HG02763 (cell line): ENCODE data around the gene CTU1.

Source experiments
- ATAC-seq: cut with Tn5 transposase; IDR thresholded peaks from one replicate; pipeline ENCODE4 v1.9.1; 2021; ENCODE audit warnings: mild to moderate bottlenecking, moderate library complexity; ENCODE audit not compliant: unreplicated experiment

The CTU1 gene

DNA sequence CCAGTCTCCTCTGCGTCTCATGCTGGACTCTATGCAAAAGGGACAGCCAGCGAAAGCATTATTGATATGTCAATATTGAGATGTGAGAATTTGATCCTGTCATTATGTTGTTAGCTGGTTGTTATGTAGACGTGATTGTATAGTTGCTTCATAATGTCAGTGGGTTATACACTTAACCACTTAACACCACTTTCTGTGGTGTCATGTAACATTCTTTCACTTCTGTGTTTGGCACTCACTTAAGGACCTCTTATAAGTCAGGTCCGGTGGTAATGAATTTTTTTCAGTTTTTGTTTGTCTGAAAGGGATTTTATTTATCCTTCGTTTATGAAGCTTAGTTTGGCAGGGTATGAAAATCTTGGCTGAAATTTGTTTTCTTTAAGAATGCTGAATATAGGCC is 26.8 kb upstream of the CTU1 start:
- ATAC-seq, result no peak

DNA sequence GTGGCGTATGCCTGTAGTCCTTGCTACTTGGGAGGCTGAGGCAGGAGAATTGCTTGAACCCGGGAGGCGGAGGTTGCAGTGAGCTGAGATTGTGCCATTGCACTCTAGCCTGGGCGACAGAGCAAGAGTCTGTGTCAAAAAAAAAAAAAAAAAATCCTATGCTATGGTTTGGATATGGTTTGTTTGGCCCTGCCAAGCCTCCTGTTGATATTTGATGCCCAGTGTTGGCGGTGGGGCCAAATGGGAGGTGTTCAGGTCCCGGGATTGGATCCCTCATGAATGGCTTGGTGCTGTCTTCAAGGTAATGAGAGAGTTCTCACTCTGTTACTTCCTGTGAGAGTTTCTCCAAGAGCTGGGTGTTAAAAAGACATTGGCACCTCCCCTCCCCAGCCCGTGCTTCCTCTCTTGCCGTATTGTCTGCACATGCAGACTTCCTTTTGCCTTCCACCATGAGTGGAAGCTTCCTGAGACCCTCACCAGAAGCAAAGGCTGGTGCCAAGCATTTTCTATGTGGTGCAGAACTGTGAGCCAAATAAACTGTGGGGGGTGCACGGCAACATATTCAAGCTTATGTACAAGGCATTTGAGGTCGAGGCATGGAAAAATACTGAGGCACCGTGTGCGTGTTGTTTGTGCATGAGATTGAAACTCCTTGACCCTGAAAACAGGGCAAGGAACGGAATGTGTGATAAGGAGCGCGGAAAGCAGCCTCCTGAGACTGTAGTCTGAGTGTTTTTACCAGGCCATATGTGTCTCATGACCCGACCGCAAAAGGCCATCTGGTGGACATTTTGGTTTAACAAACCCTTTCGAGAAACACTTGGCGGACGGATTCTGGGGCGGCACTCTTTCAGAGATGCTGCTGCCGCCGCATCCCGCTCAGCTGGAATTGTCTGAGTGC is 23.8 kb upstream of the CTU1 start:
- no peak for ATAC-seq

- ATAC-seq, result no peak
Observed at GRCh38 chr19:51129716-51130115, 21.5 kb upstream of the CTU1 start.

- ATAC-seq, result no peak
Observed at GRCh38 chr19:51128227-51128626, 20.0 kb upstream of the CTU1 start.

GRCh38 chr19:51127755-51128154 is 19.5 kb upstream of the CTU1 start:
- no peak for ATAC-seq

DNA sequence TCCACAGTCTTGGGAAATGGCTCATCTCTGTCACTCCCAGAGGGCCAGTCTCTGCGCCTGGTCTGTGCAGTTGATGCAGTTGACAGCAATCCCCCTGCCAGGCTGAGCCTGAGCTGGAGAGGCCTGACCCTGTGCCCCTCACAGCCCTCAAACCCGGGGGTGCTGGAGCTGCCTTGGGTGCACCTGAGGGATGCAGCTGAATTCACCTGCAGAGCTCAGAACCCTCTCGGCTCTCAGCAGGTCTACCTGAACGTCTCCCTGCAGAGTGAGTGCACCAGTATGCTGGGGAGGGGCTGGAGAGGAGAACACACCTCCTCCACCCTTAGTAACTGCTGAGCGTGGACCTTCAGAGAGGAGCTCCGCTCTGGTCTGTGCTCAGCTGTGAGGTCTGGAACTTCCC is 18.8 kb upstream of the CTU1 start:
- ATAC-seq, result no peak

DNA sequence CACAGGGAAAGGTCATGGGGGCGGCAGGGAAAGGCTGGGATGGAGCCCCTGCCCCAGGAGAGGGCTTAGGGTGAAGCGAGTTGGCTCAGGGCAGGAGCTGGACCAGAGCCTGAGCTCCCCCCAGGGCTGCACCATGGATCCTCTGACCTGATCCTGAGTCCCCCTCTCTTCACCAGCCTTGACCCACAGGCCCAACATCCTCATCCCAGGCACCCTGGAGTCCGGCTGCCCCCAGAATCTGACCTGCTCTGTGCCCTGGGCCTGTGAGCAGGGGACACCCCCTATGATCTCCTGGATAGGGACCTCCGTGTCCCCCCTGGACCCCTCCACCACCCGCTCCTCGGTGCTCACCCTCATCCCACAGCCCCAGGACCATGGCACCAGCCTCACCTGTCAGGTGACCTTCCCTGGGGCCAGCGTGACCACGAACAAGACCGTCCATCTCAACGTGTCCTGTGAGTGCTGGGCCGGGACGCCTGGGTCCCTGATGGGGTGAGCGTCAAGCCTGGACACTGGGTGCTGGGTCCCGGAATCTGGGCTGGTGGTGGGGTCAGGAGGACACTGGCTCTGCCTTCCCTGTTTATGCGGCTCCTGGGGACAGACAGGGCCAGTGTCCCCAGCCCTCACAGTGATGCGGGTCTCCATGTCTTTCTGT is 17.3 kb upstream of the CTU1 start:
- ATAC-seq, result no peak

DNA sequence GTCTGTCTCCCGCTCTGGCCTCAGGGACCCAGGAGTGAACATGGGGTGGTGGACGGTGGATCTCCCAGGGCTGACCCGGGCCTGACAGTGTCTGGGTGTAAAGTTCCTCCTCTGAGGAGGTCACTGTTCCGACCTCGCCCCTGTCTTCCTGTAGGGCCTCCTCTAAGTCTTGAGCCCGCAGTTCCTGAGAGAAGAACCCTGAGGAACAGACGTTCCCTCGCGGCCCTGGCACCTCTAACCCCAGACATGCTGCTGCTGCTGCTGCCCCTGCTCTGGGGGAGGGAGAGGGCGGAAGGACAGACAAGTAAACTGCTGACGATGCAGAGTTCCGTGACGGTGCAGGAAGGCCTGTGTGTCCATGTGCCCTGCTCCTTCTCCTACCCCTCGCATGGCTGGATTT is 16.5 kb upstream of the CTU1 start, which contains the start of gene SIGLEC9:
TSS of gene SIGLEC9 (plus strand) at position 178 of the 400 bp plus-strand sequence. CDS start at position 247, 69 bp downstream.
- ATAC-seq, result no peak

- no peak for ATAC-seq
Observed at GRCh38 chr19:51124216-51124615, 16.0 kb upstream of the CTU1 start.

- ATAC-seq, result no peak
Observed at GRCh38 chr19:51123802-51124201, 15.6 kb upstream of the CTU1 start.

- no peak for ATAC-seq
Observed at GRCh38 chr19:51123381-51123800, 15.2 kb upstream of the CTU1 start.

GRCh38 chr19:51122112-51122981 is 14.1 kb upstream of the CTU1 start:
- no peak for ATAC-seq

GRCh38 chr19:51121257-51121656 is 13.0 kb upstream of the CTU1 start:
- ATAC-seq, result no peak

DNA sequence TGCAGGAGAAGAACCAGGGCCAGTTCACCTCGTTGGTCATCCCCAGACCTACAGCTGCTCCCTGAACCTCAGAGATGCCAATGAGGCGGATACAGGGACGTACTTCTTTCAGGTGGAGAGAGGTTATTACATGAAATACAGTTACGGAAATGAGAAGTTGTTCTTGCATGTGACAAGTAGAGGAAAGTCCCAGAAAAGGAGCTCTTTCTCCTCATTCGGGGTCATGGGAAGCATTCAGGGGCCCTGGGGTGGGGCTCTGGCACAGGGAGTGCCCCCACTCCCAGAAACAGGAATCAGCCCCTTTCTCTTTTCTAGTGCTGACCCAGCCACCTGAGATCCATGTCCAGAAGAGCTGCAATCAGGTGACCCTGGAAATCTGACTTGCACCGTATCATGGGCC is 12.0 kb upstream of the CTU1 start:
- ATAC-seq, result no peak

GRCh38 chr19:51119611-51120010 is 11.4 kb upstream of the CTU1 start:
- no peak for ATAC-seq

- ATAC-seq, result no peak
Observed at GRCh38 chr19:51119101-51119500, 10.9 kb upstream of the CTU1 start.

DNA sequence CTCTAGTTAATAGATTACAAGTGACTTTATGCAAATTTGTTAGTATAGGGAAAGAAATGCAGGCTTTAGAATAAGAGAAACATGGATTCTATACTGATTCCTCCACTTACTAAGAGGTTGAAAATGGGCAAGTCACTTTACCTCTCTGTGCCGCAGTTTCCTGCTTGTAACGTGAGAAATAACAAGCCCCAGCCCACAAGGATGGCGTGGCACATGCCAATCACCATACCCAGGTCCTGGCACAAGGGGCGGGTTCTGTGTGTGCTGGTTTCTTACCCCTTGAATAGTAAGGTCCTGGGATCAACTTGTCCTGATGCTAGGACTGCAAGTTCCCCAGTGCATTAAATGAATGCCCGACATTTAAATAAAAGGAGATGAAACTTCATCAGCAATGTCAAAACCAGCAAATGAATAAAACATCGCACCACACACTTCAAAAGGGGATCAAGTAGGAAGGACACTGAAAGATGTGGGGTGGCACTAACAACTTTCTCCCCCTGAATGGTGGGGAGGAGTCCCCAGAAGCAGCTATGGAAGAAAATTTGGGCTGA is 8.6 kb upstream of the CTU1 start:
- no peak for ATAC-seq

- ATAC-seq, result no peak
Observed at GRCh38 chr19:51114087-51114729, 6.0 kb upstream of the CTU1 start.

GRCh38 chr19:51111606-51112005 is 3.4 kb upstream of the CTU1 start:
- no peak for ATAC-seq

DNA sequence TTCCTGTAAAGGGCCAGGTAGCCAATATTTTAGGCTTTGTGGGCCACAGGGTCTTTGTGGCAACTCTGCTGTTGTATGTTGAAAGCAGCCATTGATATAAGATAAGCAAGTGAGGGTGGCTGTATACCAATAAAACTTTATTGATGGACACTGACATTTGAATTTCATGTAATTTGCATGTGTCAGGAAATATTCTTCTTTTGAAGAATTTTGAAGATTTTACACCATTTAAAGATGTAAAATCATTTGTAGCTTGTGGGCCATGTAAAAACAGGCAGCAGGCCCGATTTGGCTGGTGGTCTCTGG is 2.4 kb upstream of the CTU1 start:
- no peak for ATAC-seq

- peak; percentile 24 for ATAC-seq
Observed at GRCh38 chr19:51108805-51109146, 567 bp upstream of the CTU1 start.
